ENCODE results near the gene TRIAP1. TPM values are rescaled to one million over a fixed set of nuclear protein-coding genes. Genes with fewer than 3 reads are reported as not detected.
A peak's percentile ranks its signal among the peaks of the same experiment; 100 is the strongest.

Gene TRIAP1
- total RNA-seq, 1 donor from 2014 or later: 38.1 TPM

GRCh38 chr12:120422892-120423456, 23.2 kb downstream of the TRIAP1 start:
- H3K4me3 Mint-ChIP-seq: no peak overlapping the region
- no peak for TF ChIP-seq CTCF (conservative IDR thresholded peaks at IDR 0.05)
- H3K36me3 Mint-ChIP-seq (ENCODE audit: low read depth): no peaks in the 10 kb centered on the region
- DNase-seq (ENCODE audit: low read depth, low spot score): no peak
- no peaks in the 10 kb centered on the region for H3K9me3 Mint-ChIP-seq
- H3K27ac Mint-ChIP-seq (ENCODE audit: unreplicated experiment): no peak overlapping the region
- no peaks in the 10 kb centered on the region for H3K27me3 Mint-ChIP-seq (ENCODE audit: low read depth)
- H3K4me1 Mint-ChIP-seq: peaks cover 13% of the 10 kb centered on the region

GRCh38 chr12:120421701-120422100, 24.5 kb downstream of the TRIAP1 start:
- Mint-ChIP-seq H3K27ac (ENCODE audit: unreplicated experiment) (no peak overlapping the region), H3K4me3 (no peak overlapping the region), H3K27me3 (ENCODE audit: low read depth) (no peaks in the 10 kb centered on the region), H3K9me3 (no peaks in the 10 kb centered on the region), H3K36me3 (ENCODE audit: low read depth) (no peaks in the 10 kb centered on the region), H3K4me1 (peaks cover 13% of the 10 kb centered on the region)
- no peak for TF ChIP-seq CTCF (conservative IDR thresholded peaks at IDR 0.05)
- DNase-seq (ENCODE audit: low read depth, low spot score): no peak

GRCh38 chr12:120417917-120418580, 28.1 kb downstream of the TRIAP1 start:
- H3K4me1 Mint-ChIP-seq: peaks cover 21% of the 10 kb centered on the region
- no peaks in the 10 kb centered on the region for H3K36me3 Mint-ChIP-seq (ENCODE audit: low read depth)
- H3K27ac Mint-ChIP-seq (ENCODE audit: unreplicated experiment): no peak overlapping the region
- no peaks in the 10 kb centered on the region for H3K27me3 Mint-ChIP-seq (ENCODE audit: low read depth)
- no peak for TF ChIP-seq CTCF (conservative IDR thresholded peaks at IDR 0.05)
- no peak for DNase-seq (ENCODE audit: low read depth, low spot score)
- no peak overlapping the region for H3K4me3 Mint-ChIP-seq
- no peaks in the 10 kb centered on the region for H3K9me3 Mint-ChIP-seq

- Mint-ChIP-seq H3K9me3 (no peaks in the 10 kb centered on the region), H3K27ac (ENCODE audit: unreplicated experiment) (no peak overlapping the region), H3K4me1 (peaks cover 25% of the 10 kb centered on the region), H3K27me3 (ENCODE audit: low read depth) (no peaks in the 10 kb centered on the region), H3K4me3 (no peak overlapping the region), H3K36me3 (ENCODE audit: low read depth) (no peaks in the 10 kb centered on the region)
- DNase-seq (ENCODE audit: low read depth, low spot score): no peak
- TF ChIP-seq CTCF (conservative IDR thresholded peaks at IDR 0.05): no peak
Measured at GRCh38 chr12:120416490-120417216, 29.5 kb downstream of the TRIAP1 start.

- peak; percentile 54 for DNase-seq (ENCODE audit: low read depth, low spot score)
- H3K4me3 Mint-ChIP-seq: peak overlapping the region; percentile 45
- no peak for TF ChIP-seq CTCF (conservative IDR thresholded peaks at IDR 0.05)
- peak overlapping the region; percentile 69 for H3K27ac Mint-ChIP-seq (ENCODE audit: unreplicated experiment)
- no peaks in the 10 kb centered on the region for H3K9me3 Mint-ChIP-seq
- no peaks in the 10 kb centered on the region for H3K36me3 Mint-ChIP-seq (ENCODE audit: low read depth)
- peaks cover 22% of the 10 kb centered on the region for H3K4me1 Mint-ChIP-seq
- no peaks in the 10 kb centered on the region for H3K27me3 Mint-ChIP-seq (ENCODE audit: low read depth)
Measured at GRCh38 chr12:120413901-120414695, 32.1 kb downstream of the TRIAP1 start.
